Central memory CD8-positive, alpha-beta T cell (primary cell): Measurements from ENCODE around the gene NLRP12.
"Not testable (repeated sequence)": the region's sequence is repeated elsewhere in the genome, so short reads cannot be mapped to it uniquely, and the experiment has no call there.

Experiments used
- ATAC-seq: fragments of 150-1000 bp; cut with Tn5 transposase; replicated peaks from 2 replicates; pipeline ENCODE4 v1.10.0; 2022; ENCODE audit warnings: mild to moderate bottlenecking, moderate FRiP score, moderate number of reproducible peaks; ENCODE audit not compliant: poor library complexity, severe bottlenecking; ENCODE audit errors: extremely low read depth
- DNase-seq, 2 donors: peaks; one replicate each; pipeline ENCODE4 v3.0.0; 2021; ENCODE audit warnings: low spot score in 2 of 2
- H3K27ac Mint-ChIP-seq: one replicate; pipeline ENCODE4 v1.8.0; 2022; ENCODE audit warnings: low read depth, mild to moderate bottlenecking, moderate library complexity, mixed read lengths
- H3K27me3 Mint-ChIP-seq: one replicate; pipeline ENCODE4 v1.8.0; 2022; ENCODE audit warnings: mixed read lengths
- H3K36me3 Mint-ChIP-seq: one replicate; pipeline ENCODE4 v1.8.0; 2022; ENCODE audit warnings: mild to moderate bottlenecking, moderate library complexity, mixed read lengths; ENCODE audit not compliant: insufficient read depth
- H3K4me1 Mint-ChIP-seq: one replicate; pipeline ENCODE4 v1.8.0; 2022; ENCODE audit warnings: mixed read lengths
- H3K4me3 Mint-ChIP-seq: one replicate; pipeline ENCODE4 v1.8.0; 2022; ENCODE audit warnings: mild to moderate bottlenecking, moderate library complexity, mixed read lengths
- H3K9me3 Mint-ChIP-seq: one replicate; pipeline ENCODE4 v1.8.0; 2022; ENCODE audit warnings: mixed read lengths

The NLRP12 gene

GRCh38 chr19:53769696-53770309 is 54.3 kb downstream of the NLRP12 start:
- not testable (repeated sequence) for ATAC-seq, DNase-seq, H3K27ac Mint-ChIP-seq, H3K4me1 Mint-ChIP-seq, H3K36me3 Mint-ChIP-seq, H3K4me3 Mint-ChIP-seq, H3K9me3 Mint-ChIP-seq
- peaks cover 12% of the 10 kb centered on the region for H3K27me3 Mint-ChIP-seq

- peaks cover 12% of the 10 kb centered on the region for H3K27me3 Mint-ChIP-seq
- H3K36me3 Mint-ChIP-seq, result peaks cover 2% of the 10 kb centered on the region
- H3K27ac Mint-ChIP-seq, result no peak overlapping the region
- H3K4me3 Mint-ChIP-seq, result no peak overlapping the region
- ATAC-seq (no peak), DNase-seq (no peak)
- no peaks in the 10 kb centered on the region for H3K4me1 Mint-ChIP-seq
- H3K9me3 Mint-ChIP-seq, result no peaks in the 10 kb centered on the region
These were observed 55.7 kb downstream of the NLRP12 start for GRCh38 chr19:53768401-53768800.

GRCh38 chr19:53758991-53759390 is 65.1 kb downstream of the NLRP12 start:
- not testable (repeated sequence) for H3K4me1 Mint-ChIP-seq, H3K27me3 Mint-ChIP-seq, H3K4me3 Mint-ChIP-seq, ATAC-seq, DNase-seq, H3K36me3 Mint-ChIP-seq, H3K9me3 Mint-ChIP-seq, H3K27ac Mint-ChIP-seq
